Liver (tissue), 9 donors: Measurements from ENCODE around the gene PLAA. TPM values are rescaled to one million over a fixed set of nuclear protein-coding genes. Genes with fewer than 3 reads are reported as not detected.

Experiments used
- DNase-seq: peaks from one replicate; pipeline ENCODE4 v3.0.0-alpha.2; 2017; ENCODE audit warnings: low spot score
- H3K27ac ChIP-seq, 2 donors: one replicate each; pipeline ENCODE4 v1.7.0; 2013; ENCODE audit warnings: inconsistent platforms in 2 of 2, low read length in 2 of 2, control low read depth in 1 of 2, low read depth in 1 of 2, mild to moderate bottlenecking in 1 of 2
- H3K27me3 ChIP-seq, 4 donors: one replicate each; pipeline versions ENCODE4 v1.6.1 to v1.7.0; 2013; ENCODE audit warnings: low read length in 3 of 4, inconsistent platforms in 1 of 4, mild to moderate bottlenecking in 1 of 4, moderate library complexity in 1 of 4; ENCODE audit not compliant: control insufficient read depth in 4 of 4, insufficient read depth in 4 of 4
- H3K36me3 ChIP-seq, 4 donors: one replicate each; pipeline versions ENCODE4 v1.6.1 to v1.7.0; 2013; ENCODE audit warnings: low read length in 3 of 4, mild to moderate bottlenecking in 3 of 4, low read depth in 1 of 4, moderate library complexity in 1 of 4; ENCODE audit not compliant: control insufficient read depth in 4 of 4, insufficient read depth in 3 of 4
- H3K4me1 ChIP-seq, 4 donors: one replicate each; pipeline versions ENCODE4 v1.6.1 to v1.7.0; 2013; ENCODE audit warnings: low read length in 3 of 4, mild to moderate bottlenecking in 3 of 4, moderate library complexity in 1 of 4; ENCODE audit not compliant: control insufficient read depth in 4 of 4, insufficient read depth in 4 of 4
- H3K4me3 ChIP-seq, 3 donors: one replicate each; pipeline versions ENCODE4 v1.6.1 to v1.7.0; 2013; ENCODE audit warnings: low read length in 3 of 3, control low read depth in 1 of 3, low read depth in 1 of 3, mild to moderate bottlenecking in 1 of 3
- H3K9ac ChIP-seq, 2 donors: one replicate each; pipeline ENCODE4 v1.7.0; 2013; ENCODE audit warnings: low read length in 2 of 2, mild to moderate bottlenecking in 2 of 2, moderate library complexity in 2 of 2, control low read depth in 1 of 2, low read depth in 1 of 2
- H3K9me3 ChIP-seq, 4 donors: one replicate each; pipeline versions ENCODE4 v1.6.1 to v1.7.0; 2013; ENCODE audit warnings: low read length in 3 of 4; ENCODE audit not compliant: control insufficient read depth in 4 of 4
- EGR1 ChIP-seq, 2 donors: IDR thresholded peaks; 2 replicates each; pipeline ENCODE4 v1.6.1; 2016 to 2018; ENCODE audit warnings: antibody characterized with exemption in 2 of 2, low read depth in 2 of 2
- FOXA1 ChIP-seq: IDR thresholded peaks from 2 replicates; pipeline ENCODE4 v1.6.1; 2016; ENCODE audit warnings: antibody characterized with exemption
- FOXA2 ChIP-seq: IDR thresholded peaks from 2 replicates; pipeline ENCODE4 v1.6.1; 2016; ENCODE audit warnings: antibody characterized with exemption
- HNF4A ChIP-seq, 2 donors: conservative IDR thresholded peaks; 2 replicates each; pipeline ENCODE4 v1.6.1; 2016; ENCODE audit warnings: antibody characterized with exemption in 2 of 2, mild to moderate bottlenecking in 2 of 2
- JUND ChIP-seq, 2 donors: IDR thresholded peaks; 2 replicates each; pipeline ENCODE4 v1.6.1; 2016; ENCODE audit warnings: antibody characterized with exemption in 2 of 2
- RAD21 ChIP-seq, 2 donors: IDR thresholded peaks; 2 replicates each; pipeline ENCODE4 v1.6.1; 2016; ENCODE audit warnings: antibody characterized with exemption in 2 of 2, mild to moderate bottlenecking in 2 of 2
- RXRA ChIP-seq, 2 donors: IDR thresholded peaks; 2 replicates each; pipeline ENCODE4 v1.6.1; 2017 to 2018; ENCODE audit warnings: antibody characterized with exemption in 2 of 2, mild to moderate bottlenecking in 1 of 2
- SP1 ChIP-seq: IDR thresholded peaks from 2 replicates; pipeline ENCODE4 v1.6.1; 2018; ENCODE audit warnings: antibody characterized with exemption, mild to moderate bottlenecking
- WGBS: extraction: QIAGEN DNeasy Blood & Tissue Kit; methylation state at CpG from one replicate; pipeline ENCODE4 v1.1.7; 2013; 5-methylcytosine and 5-hydroxymethylcytosine counted together
- polyA plus RNA-seq, 2 donors: library from polyadenylated mRNA; stranded (reverse) in 1 of 2; unstranded in 1 of 2; fragments of 200-250 nt in 1 of 2; fragments of >200 nt in 1 of 2; fragmentation: Nextera tagmentation in 1 of 2; extraction: Ambion mirVana in 1 of 2; gene quantifications; one replicate each; pipeline versions ENCODE4 v1.2.1 to v1.2.3, GENCODE V29; 2013 to 2015
- total RNA-seq, 2 donors: library from RNA; depleted of rRNA; stranded (reverse); fragments of >200 nt; gene quantifications; one replicate each; pipeline ENCODE4 v1.2.3, GENCODE V29; 2014
- TF ChIP-seq, protein P1 (sequence below): IDR thresholded peaks from 2 replicates; pipeline ENCODE4 v1.6.1; 2016; ENCODE audit warnings: antibody characterized with exemption
- TF ChIP-seq, protein P2 (sequence below): IDR thresholded peaks from 2 replicates; pipeline ENCODE4 v1.6.1; 2016; ENCODE audit warnings: antibody characterized with exemption
- TF ChIP-seq, protein P3 (sequence below): IDR thresholded peaks from 2 replicates; pipeline ENCODE4 v1.6.1; 2016; ENCODE audit warnings: antibody characterized with exemption
- TF ChIP-seq, protein P4 (sequence below): fragments of 150-350 bp; IDR thresholded peaks from 2 replicates; pipeline ENCODE4 v1.5.1; 2017; ENCODE audit warnings: improper control_type of control experiment, low read depth, low read length; ENCODE audit not compliant: missing input control
- TF ChIP-seq, protein P5 (sequence below): IDR thresholded peaks from 2 replicates; pipeline ENCODE4 v1.6.1; 2016; ENCODE audit warnings: antibody characterized with exemption, mild to moderate bottlenecking
- donor health status: healthy.
- donor health status: healthy.
- donor health status: healthy.
- donor health status: healthy.
- donor health status: healthy.

PLAA gene
- total and polyA plus RNA-seq, 4 donors: 7.5 to 29.5 (median 19.2) TPM

DNA sequence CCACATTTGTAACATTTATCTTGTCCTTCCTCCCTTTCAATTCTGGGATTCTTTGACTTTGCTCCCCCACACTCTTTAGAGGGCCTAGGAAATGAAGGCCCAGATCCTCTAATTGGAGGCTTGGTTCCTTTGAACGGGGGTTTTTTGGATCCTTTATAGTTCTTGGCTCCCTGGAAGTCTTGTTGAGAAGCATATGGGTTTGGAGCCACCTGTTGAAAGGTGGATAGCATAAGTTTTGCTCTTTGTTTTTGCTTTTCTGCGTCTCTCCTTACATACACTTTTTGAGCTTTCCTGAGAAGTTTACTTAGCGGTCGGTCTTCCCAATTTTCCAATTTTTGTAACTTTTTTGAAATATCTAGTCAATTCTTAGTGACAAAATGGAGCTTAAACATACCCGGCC, 26.9 kb upstream of the PLAA start (continued):
- no peak for TF ChIP-seq FOXA1
- TF ChIP-seq SP1: no peak
- TF ChIP-seq, protein P1, sequence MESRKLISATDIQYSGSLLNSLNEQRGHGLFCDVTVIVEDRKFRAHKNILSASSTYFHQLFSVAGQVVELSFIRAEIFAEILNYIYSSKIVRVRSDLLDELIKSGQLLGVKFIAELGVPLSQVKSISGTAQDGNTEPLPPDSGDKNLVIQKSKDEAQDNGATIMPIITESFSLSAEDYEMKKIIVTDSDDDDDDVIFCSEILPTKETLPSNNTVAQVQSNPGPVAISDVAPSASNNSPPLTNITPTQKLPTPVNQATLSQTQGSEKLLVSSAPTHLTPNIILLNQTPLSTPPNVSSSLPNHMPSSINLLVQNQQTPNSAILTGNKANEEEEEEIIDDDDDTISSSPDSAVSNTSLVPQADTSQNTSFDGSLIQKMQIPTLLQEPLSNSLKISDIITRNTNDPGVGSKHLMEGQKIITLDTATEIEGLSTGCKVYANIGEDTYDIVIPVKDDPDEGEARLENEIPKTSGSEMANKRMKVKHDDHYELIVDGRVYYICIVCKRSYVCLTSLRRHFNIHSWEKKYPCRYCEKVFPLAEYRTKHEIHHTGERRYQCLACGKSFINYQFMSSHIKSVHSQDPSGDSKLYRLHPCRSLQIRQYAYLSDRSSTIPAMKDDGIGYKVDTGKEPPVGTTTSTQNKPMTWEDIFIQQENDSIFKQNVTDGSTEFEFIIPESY: no peak
- no peak for TF ChIP-seq RAD21 (IDR thresholded peaks at IDR 0.05)
- TF ChIP-seq JUND (IDR thresholded peaks at IDR 0.05): no peak

DNA sequence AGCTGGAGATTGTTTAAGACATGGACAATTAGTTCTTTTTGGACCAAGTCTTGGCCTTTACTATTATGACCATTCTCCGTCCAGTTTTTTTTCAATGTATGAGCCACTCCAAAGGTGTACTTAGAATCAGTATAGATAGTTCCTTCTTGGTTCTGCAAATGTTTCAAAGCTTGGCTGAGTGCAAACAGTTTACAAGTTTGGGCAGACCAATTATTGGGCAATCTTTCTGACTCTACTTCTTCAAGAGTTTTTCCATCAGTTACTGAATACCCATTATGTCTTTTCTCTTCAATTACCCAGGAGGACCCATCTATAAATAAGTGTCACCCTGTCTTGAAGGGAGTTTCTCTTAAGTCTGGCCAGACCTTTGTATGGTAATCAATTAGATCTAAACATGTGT, 24.7 kb upstream of the PLAA start:
- 97% methylated on average over 1 of the region's 1 CpG for WGBS

More for the DNA sequence above, 24.7 kb upstream of the PLAA start:
- Histone ChIP-seq H3K27me3 (no peaks in the 10 kb centered on the region), H3K36me3 (peaks cover 0 to 3% (median 0%) of the 10 kb centered on the region in 4 donors), H3K4me3 (no peak overlapping the region), H3K4me1 (no peaks in the 10 kb centered on the region), H3K27ac (no peak overlapping the region), H3K9ac (no peak overlapping the region), H3K9me3 (no peaks in the 10 kb centered on the region)
- TF ChIP-seq, protein P2, sequence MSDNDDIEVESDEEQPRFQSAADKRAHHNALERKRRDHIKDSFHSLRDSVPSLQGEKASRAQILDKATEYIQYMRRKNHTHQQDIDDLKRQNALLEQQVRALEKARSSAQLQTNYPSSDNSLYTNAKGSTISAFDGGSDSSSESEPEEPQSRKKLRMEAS: no peak
- TF ChIP-seq, protein P3, sequence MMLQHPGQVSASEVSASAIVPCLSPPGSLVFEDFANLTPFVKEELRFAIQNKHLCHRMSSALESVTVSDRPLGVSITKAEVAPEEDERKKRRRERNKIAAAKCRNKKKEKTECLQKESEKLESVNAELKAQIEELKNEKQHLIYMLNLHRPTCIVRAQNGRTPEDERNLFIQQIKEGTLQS: no peak
- TF ChIP-seq FOXA1 (no peak), RAD21 (IDR thresholded peaks at IDR 0.05) (no peak), RXRA (IDR thresholded peaks at IDR 0.05) (no peak), FOXA2 (no peak), HNF4A (conservative IDR thresholded peaks at IDR 0.05) (no peak), EGR1 (IDR thresholded peaks at IDR 0.05; ENCODE audit: low read depth in 2 of 2) (no peak)
- TF ChIP-seq, protein P4, sequence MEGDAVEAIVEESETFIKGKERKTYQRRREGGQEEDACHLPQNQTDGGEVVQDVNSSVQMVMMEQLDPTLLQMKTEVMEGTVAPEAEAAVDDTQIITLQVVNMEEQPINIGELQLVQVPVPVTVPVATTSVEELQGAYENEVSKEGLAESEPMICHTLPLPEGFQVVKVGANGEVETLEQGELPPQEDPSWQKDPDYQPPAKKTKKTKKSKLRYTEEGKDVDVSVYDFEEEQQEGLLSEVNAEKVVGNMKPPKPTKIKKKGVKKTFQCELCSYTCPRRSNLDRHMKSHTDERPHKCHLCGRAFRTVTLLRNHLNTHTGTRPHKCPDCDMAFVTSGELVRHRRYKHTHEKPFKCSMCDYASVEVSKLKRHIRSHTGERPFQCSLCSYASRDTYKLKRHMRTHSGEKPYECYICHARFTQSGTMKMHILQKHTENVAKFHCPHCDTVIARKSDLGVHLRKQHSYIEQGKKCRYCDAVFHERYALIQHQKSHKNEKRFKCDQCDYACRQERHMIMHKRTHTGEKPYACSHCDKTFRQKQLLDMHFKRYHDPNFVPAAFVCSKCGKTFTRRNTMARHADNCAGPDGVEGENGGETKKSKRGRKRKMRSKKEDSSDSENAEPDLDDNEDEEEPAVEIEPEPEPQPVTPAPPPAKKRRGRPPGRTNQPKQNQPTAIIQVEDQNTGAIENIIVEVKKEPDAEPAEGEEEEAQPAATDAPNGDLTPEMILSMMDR: no peak
- TF ChIP-seq, protein P5, sequence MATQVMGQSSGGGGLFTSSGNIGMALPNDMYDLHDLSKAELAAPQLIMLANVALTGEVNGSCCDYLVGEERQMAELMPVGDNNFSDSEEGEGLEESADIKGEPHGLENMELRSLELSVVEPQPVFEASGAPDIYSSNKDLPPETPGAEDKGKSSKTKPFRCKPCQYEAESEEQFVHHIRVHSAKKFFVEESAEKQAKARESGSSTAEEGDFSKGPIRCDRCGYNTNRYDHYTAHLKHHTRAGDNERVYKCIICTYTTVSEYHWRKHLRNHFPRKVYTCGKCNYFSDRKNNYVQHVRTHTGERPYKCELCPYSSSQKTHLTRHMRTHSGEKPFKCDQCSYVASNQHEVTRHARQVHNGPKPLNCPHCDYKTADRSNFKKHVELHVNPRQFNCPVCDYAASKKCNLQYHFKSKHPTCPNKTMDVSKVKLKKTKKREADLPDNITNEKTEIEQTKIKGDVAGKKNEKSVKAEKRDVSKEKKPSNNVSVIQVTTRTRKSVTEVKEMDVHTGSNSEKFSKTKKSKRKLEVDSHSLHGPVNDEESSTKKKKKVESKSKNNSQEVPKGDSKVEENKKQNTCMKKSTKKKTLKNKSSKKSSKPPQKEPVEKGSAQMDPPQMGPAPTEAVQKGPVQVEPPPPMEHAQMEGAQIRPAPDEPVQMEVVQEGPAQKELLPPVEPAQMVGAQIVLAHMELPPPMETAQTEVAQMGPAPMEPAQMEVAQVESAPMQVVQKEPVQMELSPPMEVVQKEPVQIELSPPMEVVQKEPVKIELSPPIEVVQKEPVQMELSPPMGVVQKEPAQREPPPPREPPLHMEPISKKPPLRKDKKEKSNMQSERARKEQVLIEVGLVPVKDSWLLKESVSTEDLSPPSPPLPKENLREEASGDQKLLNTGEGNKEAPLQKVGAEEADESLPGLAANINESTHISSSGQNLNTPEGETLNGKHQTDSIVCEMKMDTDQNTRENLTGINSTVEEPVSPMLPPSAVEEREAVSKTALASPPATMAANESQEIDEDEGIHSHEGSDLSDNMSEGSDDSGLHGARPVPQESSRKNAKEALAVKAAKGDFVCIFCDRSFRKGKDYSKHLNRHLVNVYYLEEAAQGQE: no peak
- TF ChIP-seq, protein P1: no peak
- DNase-seq: no peak
